SU-DHL-6 (cell line): ENCODE data around the gene ABCC2.
"Not testable (repeated sequence)": the region's sequence is repeated elsewhere in the genome, so short reads cannot be mapped to it uniquely, and the experiment has no call there.

Experiments used
- H2AFZ ChIP-seq: fragments of 200-600 bp; sonication (generic); 2 replicates; pipeline ENCODE4 v1.6.1; 2014; ENCODE audit warnings: low read depth, mild to moderate bottlenecking, moderate library complexity, mixed read lengths, antibody characterized with exemption, low read length; ENCODE audit not compliant: severe bottlenecking
- H3F3A ChIP-seq: fragments of 200-600 bp; shearing (Covaris generic); 2 replicates; pipeline ENCODE4 v1.6.0; 2016; ENCODE audit warnings: antibody characterized with exemption, mild to moderate bottlenecking; ENCODE audit not compliant: insufficient read depth
- H3K27ac ChIP-seq: fragments of 200-600 bp; sonication (generic); 2 replicates; pipeline ENCODE4 v1.5.1; 2016; ENCODE audit warnings: low read depth, mild to moderate bottlenecking, low read length, moderate library complexity, mixed read lengths
- H3K27me3 ChIP-seq: fragments of 200-600 bp; sonication (generic), shearing (Covaris generic); 2 replicates; pipeline ENCODE4 v1.6.0; 2014; ENCODE audit warnings: mild to moderate bottlenecking, low read length
- H3K36me3 ChIP-seq: fragments of 200-600 bp; sonication (generic); 2 replicates; pipeline ENCODE4 v1.6.1; 2014; ENCODE audit warnings: mild to moderate bottlenecking, low read length, mixed read lengths
- H3K4me2 ChIP-seq: fragments of 300-600, 200-600 bp; shearing (Covaris generic), sonication (generic); 2 replicates; pipeline ENCODE4 v1.6.0; 2014; ENCODE audit warnings: low read length, low read depth, mild to moderate bottlenecking; ENCODE audit not compliant: poor library complexity, severe bottlenecking
- H3K4me3 ChIP-seq: fragments of 200-600 bp; sonication (generic); 2 replicates; pipeline ENCODE4 v1.5.1; 2014; ENCODE audit warnings: antibody characterized with exemption, low read length, mild to moderate bottlenecking, mixed read lengths; ENCODE audit not compliant: insufficient read depth, poor library complexity, severe bottlenecking
- H3K79me2 ChIP-seq: fragments of 200-600 bp; sonication (generic); 2 replicates; pipeline ENCODE4 v1.6.1; 2014; ENCODE audit warnings: mild to moderate bottlenecking, low read length, moderate library complexity; ENCODE audit not compliant: insufficient read depth
- H3K9ac ChIP-seq: fragments of 200-600 bp; sonication (generic); 2 replicates; pipeline ENCODE4 v1.7.0; 2014; ENCODE audit warnings: mild to moderate bottlenecking, low read length
- H3K9me2 ChIP-seq: fragments of 200-600 bp; sonication (generic); replicated peaks from 2 replicates; pipeline ENCODE4 v1.6.1; 2014; ENCODE audit warnings: low read length; ENCODE audit not compliant: insufficient read depth
- H3K9me3 ChIP-seq: fragments of 200-600 bp; sonication (generic); 2 replicates; pipeline ENCODE4 v1.6.1; 2014; ENCODE audit warnings: low read length, mixed read lengths; ENCODE audit not compliant: insufficient read depth
- H4K20me1 ChIP-seq: fragments of 200-600 bp; sonication (generic); 2 replicates; pipeline ENCODE4 v1.6.1; 2014; ENCODE audit warnings: low read depth, mild to moderate bottlenecking, antibody characterized with exemption, low read length, moderate library complexity, mixed read lengths
- CTCF ChIP-seq: fragments of 200-600 bp; sonication (generic); IDR thresholded peaks from one replicate; pipeline ENCODE4 v1.5.1; 2017; ENCODE audit warnings: antibody characterized with exemption, mild to moderate bottlenecking, low read length, moderate library complexity; ENCODE audit not compliant: insufficient read depth, poor library complexity, severe bottlenecking
- EZH2phosphoT487 ChIP-seq: fragments of 200-600 bp; sonication (generic), shearing (Covaris generic); conservative IDR thresholded peaks from 2 replicates; pipeline ENCODE4 v1.6.1; 2018; ENCODE audit warnings: mild to moderate bottlenecking, antibody characterized with exemption, low read length, moderate library complexity, mixed read lengths

The ABCC2 gene

GRCh38 chr10:99835947-99836346, 53.5 kb downstream of the ABCC2 start:
- Histone ChIP-seq H3K27ac (no peak overlapping the region), H3K9me3 (no peaks in the 10 kb centered on the region), H3K36me3 (no peaks in the 10 kb centered on the region), H3K79me2 (no peaks in the 10 kb centered on the region), H4K20me1 (no peaks in the 10 kb centered on the region), H3K9me2 (no peaks in the 10 kb centered on the region), H3F3A (no peaks in the 10 kb centered on the region), H3K4me3 (no peak overlapping the region), H2AFZ (no peak overlapping the region), H3K4me2 (no peak overlapping the region), H3K9ac (no peak overlapping the region), H3K27me3 (no peaks in the 10 kb centered on the region)
- no peak for TF ChIP-seq CTCF
- no peak for TF ChIP-seq EZH2phosphoT487

GRCh38 chr10:99836711-99837110, 54.3 kb downstream of the ABCC2 start:
- H3K9ac ChIP-seq = no peak overlapping the region
- no peak overlapping the region for H2AFZ ChIP-seq
- no peaks in the 10 kb centered on the region for H3K36me3 ChIP-seq

GRCh38 chr10:99840859-99841258, 58.4 kb downstream of the ABCC2 start:
- not testable (repeated sequence) for H2AFZ ChIP-seq, H3K79me2 ChIP-seq, H3K9me2 ChIP-seq, H3K27ac ChIP-seq, H4K20me1 ChIP-seq, H3K4me2 ChIP-seq, H3K27me3 ChIP-seq, H3K9ac ChIP-seq, H3K9me3 ChIP-seq, H3F3A ChIP-seq, H3K36me3 ChIP-seq, H3K4me3 ChIP-seq

More at GRCh38 chr10:99836711-99837110, 54.3 kb downstream of the ABCC2 start:
- no peaks in the 10 kb centered on the region for H3K9me3 ChIP-seq
- H3F3A ChIP-seq = no peaks in the 10 kb centered on the region
- no peak overlapping the region for H3K27ac ChIP-seq
- H3K9me2 ChIP-seq = no peaks in the 10 kb centered on the region
- H4K20me1 ChIP-seq = no peaks in the 10 kb centered on the region
- TF ChIP-seq CTCF = no peak
- no peak for TF ChIP-seq EZH2phosphoT487
- H3K4me3 ChIP-seq = no peak overlapping the region
- H3K4me2 ChIP-seq = no peak overlapping the region
- H3K27me3 ChIP-seq = no peaks in the 10 kb centered on the region
- H3K79me2 ChIP-seq = no peaks in the 10 kb centered on the region

- H3K9ac ChIP-seq = no peak overlapping the region
- H3K27ac ChIP-seq = no peak overlapping the region
- H3K9me2 ChIP-seq = no peaks in the 10 kb centered on the region
- H3F3A ChIP-seq = no peaks in the 10 kb centered on the region
- H3K4me2 ChIP-seq = no peak overlapping the region
- no peak overlapping the region for H2AFZ ChIP-seq
- H3K4me3 ChIP-seq = no peak overlapping the region
- no peaks in the 10 kb centered on the region for H3K36me3 ChIP-seq
- H4K20me1 ChIP-seq = no peaks in the 10 kb centered on the region
- no peaks in the 10 kb centered on the region for H3K9me3 ChIP-seq
- H3K79me2 ChIP-seq = no peaks in the 10 kb centered on the region
- TF ChIP-seq CTCF (no peak), EZH2phosphoT487 (no peak)
- H3K27me3 ChIP-seq = no peaks in the 10 kb centered on the region
Observed at GRCh38 chr10:99841746-99842145, 59.3 kb downstream of the ABCC2 start.
